Left renal pelvis (tissue), 4 donors: ENCODE measurements around the gene OR8D2. TPM values are rescaled to one million over a fixed set of nuclear protein-coding genes. Genes with fewer than 3 reads are reported as not detected.
"Not testable (repeated sequence)": the region's sequence is repeated elsewhere in the genome, so short reads cannot be mapped to it uniquely, and the experiment has no call there.

Experiments
- DNase-seq, 4 donors: peaks; one replicate each; pipeline ENCODE4 v3.0.0-alpha.2; 2013; ENCODE audit warnings: low read depth in 4 of 4, low spot score in 3 of 4
- polyA plus RNA-seq, 4 donors: library from polyadenylated mRNA; unstranded; fragments of 120-200 nt; gene quantifications; one replicate each; pipeline ENCODE4 v1.2.1, GENCODE V29; 2013; ENCODE audit not compliant: insufficient read length in 4 of 4

The OR8D2 gene
- polyA plus RNA-seq, 4 donors: not detected

- DNase-seq: no peak
Observed at GRCh38 chr11:124294687-124295086, 25.3 kb downstream of the OR8D2 start.

- DNase-seq: no peak
Observed at GRCh38 chr11:124285610-124286344, 34.2 kb downstream of the OR8D2 start.

GRCh38 chr11:124278261-124278660, 41.7 kb downstream of the OR8D2 start:
- DNase-seq: no peak

- no peak for DNase-seq
Observed at GRCh38 chr11:124277804-124278203, 42.2 kb downstream of the OR8D2 start.

GRCh38 chr11:124277207-124277606, 42.8 kb downstream of the OR8D2 start:
- DNase-seq: no peak

- DNase-seq: no peak
Observed at GRCh38 chr11:124276081-124276480, 43.9 kb downstream of the OR8D2 start.

- DNase-seq: no peak
Observed at GRCh38 chr11:124274000-124274399, 46.0 kb downstream of the OR8D2 start.

- DNase-seq: not testable (repeated sequence)
Observed at GRCh38 chr11:124270886-124271285, 49.1 kb downstream of the OR8D2 start.

Other genes with a start within 250 kb of the OR8D2 start
- gene VWA5A, start 204.7 kb downstream of the OR8D2 start, polyA plus RNA-seq: 10 to 100 TPM; 13.1 to 16.2 (median 15.1) TPM
- not detected for gene OR10D3, start 136.9 kb downstream of the OR8D2 start, polyA plus RNA-seq
- not detected for gene OR8G1, start 79.1 kb downstream of the OR8D2 start, polyA plus RNA-seq
- not detected for gene OR8G5, start 63.8 kb downstream of the OR8D2 start, polyA plus RNA-seq
- gene OR8D1, start 6.2 kb downstream of the OR8D2 start, polyA plus RNA-seq: not detected
- not detected for gene OR8B2, start 64.3 kb upstream of the OR8D2 start, polyA plus RNA-seq
- not detected for gene OR8B3, start 78.8 kb upstream of the OR8D2 start, polyA plus RNA-seq
- gene OR8B4, start 104.7 kb upstream of the OR8D2 start, polyA plus RNA-seq: not detected
- not detected for gene OR8B8, start 125.5 kb upstream of the OR8D2 start, polyA plus RNA-seq
- not detected for gene OR8B12, start 223.5 kb upstream of the OR8D2 start, polyA plus RNA-seq
- not detected for gene OR8A1, start 249.8 kb upstream of the OR8D2 start, polyA plus RNA-seq